ENCODE measurements around the gene ARHGEF7.

Gene ARHGEF7

DNA sequence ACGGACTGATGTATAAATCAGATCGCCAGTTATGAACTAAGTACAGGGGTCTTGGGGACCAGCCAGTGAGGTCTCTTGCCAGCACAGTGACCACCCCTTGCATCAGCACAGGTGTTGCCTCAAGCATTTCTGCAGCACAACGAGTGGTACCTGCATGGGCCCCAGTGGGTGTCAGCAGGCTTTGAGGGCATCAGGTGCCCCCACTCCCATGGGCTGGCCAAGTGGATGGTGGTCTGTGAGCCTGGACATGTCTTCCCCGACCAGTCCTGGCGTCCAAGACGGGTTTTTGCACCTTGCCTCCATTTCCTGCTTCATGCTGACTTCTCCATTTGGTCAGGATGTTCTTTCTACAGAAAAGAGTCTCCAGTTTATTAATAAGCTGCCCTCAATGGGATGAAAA, 22.4 kb upstream of the ARHGEF7 start:
- H3K9me3 Mint-ChIP-seq: no peaks in the 10 kb centered on the region
- no peaks in the 10 kb centered on the region for H3K4me1 Mint-ChIP-seq
- peaks cover 48% of the 10 kb centered on the region for H3K27me3 Mint-ChIP-seq
- H3K27ac Mint-ChIP-seq: no peak overlapping the region
- no peak for ATAC-seq
- H3K4me3 Mint-ChIP-seq: no peak overlapping the region
- H3K36me3 Mint-ChIP-seq: no peaks in the 10 kb centered on the region

DNA sequence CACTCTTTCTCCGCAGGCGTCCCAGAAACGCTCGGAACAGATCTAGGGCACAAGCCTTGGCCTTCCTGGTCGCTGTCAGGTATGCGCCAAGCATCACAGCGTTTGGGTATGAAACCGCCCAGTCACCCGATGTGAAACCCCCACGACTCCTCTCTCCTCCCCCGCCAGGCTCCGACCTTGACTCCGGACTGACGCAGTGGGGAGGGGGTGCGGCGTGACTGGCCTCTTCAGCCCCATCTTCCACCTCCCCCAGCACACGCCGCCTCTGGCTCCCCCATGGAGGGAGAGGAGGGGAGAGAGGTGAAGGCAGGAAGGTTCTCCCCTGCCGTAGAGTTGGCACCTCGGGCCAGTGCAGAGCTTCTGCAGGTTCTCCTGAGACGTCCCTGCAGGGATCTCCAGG, 22.0 kb upstream of the ARHGEF7 start:
- no peak overlapping the region for H3K27ac Mint-ChIP-seq
- no peaks in the 10 kb centered on the region for H3K36me3 Mint-ChIP-seq
- no peak for ATAC-seq
- no peak overlapping the region for H3K4me3 Mint-ChIP-seq
- peaks cover 49% of the 10 kb centered on the region for H3K27me3 Mint-ChIP-seq
- H3K9me3 Mint-ChIP-seq: no peaks in the 10 kb centered on the region
- H3K4me1 Mint-ChIP-seq: no peaks in the 10 kb centered on the region

DNA sequence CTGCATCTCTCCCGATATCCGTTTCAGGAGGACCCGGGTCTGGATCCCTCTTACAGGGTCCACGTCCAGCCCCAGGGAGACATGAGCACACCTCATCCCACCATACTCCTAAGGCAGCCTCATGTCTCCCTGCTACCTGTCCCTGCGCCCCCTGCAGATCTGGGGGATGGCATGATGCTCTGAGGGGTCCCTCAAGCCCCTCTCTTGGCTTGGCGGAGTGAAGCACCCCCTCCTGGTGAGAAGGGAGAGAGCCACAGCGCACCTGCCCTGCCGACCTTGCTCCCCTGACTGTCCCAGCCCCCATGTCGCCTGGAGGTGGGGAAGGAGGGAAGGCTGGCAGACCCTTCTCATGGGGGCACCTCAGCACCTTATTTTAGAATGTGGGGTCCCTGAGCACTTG, 21.5 kb upstream of the ARHGEF7 start:
- no peak for ATAC-seq
- peaks cover 54% of the 10 kb centered on the region for H3K27me3 Mint-ChIP-seq
- H3K27ac Mint-ChIP-seq: no peak overlapping the region

DNA sequence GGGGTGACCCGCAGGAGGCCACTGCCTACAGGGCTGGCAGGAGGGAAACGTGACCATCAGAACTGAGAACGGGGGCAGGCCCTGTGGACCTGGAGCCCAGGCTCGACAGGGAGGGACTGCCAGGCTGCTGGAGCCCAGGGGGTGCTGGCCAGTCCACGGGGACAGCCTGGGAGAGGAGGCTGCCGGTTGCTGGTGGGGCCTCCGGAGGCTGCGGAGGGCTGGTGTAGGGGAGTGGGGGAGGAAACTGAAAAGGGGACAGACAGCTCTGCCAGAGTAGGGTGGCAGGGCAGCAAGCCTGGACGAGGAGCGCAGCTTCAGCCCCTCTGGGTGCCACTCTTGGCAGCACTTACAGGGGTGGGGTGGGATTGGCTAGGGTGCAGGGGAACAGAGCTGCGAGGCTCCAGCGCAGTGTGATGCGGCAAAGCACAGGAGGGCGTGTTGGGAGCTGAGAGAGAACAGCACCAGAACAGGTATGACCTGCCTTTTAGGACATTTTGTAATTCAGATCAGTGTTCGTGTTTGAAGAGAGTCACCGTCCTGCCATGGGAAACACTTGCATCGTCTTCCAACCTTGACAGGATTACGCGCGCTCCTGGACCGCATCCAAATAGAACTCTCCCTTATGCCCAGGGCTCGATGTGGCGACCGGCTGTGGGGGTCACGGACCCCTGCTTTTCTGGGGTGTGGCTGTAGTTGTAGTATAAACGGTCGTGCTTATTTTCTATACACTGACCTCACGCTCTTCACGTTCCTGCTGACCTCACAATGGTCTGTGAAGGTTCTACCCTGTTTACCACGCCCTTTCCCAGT, 19.9 kb upstream of the ARHGEF7 start:
- no peak overlapping the region for H3K4me3 Mint-ChIP-seq
- H3K27ac Mint-ChIP-seq: no peak overlapping the region
- peaks cover 70% of the 10 kb centered on the region for H3K27me3 Mint-ChIP-seq
- H3K9me3 Mint-ChIP-seq: no peaks in the 10 kb centered on the region
- H3K36me3 Mint-ChIP-seq: no peaks in the 10 kb centered on the region
- ATAC-seq: no peak
- no peaks in the 10 kb centered on the region for H3K4me1 Mint-ChIP-seq

More for the DNA sequence above, 21.5 kb upstream of the ARHGEF7 start:
- no peaks in the 10 kb centered on the region for H3K4me1 Mint-ChIP-seq
- no peak overlapping the region for H3K4me3 Mint-ChIP-seq
- no peaks in the 10 kb centered on the region for H3K9me3 Mint-ChIP-seq
- no peaks in the 10 kb centered on the region for H3K36me3 Mint-ChIP-seq

DNA sequence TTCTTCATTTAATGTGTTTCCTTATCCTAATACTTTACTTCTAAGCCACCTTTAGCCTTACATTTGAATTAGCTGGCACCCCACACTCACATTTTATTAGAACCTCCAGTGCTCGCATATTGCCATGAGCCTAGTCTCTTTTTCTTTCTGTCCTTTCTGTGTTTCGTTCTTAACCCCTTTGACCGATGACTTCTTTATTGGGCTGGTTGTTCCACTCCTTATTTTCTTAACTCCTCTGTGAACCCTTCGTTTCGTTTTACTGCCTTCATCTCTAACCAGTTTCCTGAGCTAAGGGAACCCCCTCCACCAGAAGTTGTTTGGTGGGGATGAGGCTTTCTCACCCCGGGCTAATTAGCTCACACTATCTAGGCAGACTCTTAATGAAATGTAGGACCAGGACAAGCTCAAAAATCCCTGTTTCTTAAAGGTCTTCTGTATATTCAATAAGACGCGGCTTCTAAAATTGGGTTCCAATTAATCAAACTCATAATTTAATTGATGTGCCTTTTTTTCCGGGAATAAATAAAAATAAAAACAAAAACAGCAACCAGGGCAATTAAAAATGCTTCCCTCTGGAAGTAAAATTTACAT, 19.1 kb upstream of the ARHGEF7 start:
- H3K4me1 Mint-ChIP-seq: no peaks in the 10 kb centered on the region
- H3K9me3 Mint-ChIP-seq: no peaks in the 10 kb centered on the region
- no peak overlapping the region for H3K4me3 Mint-ChIP-seq
- ATAC-seq: no peak
- no peaks in the 10 kb centered on the region for H3K36me3 Mint-ChIP-seq
- peaks cover 73% of the 10 kb centered on the region for H3K27me3 Mint-ChIP-seq
- no peak overlapping the region for H3K27ac Mint-ChIP-seq

DNA sequence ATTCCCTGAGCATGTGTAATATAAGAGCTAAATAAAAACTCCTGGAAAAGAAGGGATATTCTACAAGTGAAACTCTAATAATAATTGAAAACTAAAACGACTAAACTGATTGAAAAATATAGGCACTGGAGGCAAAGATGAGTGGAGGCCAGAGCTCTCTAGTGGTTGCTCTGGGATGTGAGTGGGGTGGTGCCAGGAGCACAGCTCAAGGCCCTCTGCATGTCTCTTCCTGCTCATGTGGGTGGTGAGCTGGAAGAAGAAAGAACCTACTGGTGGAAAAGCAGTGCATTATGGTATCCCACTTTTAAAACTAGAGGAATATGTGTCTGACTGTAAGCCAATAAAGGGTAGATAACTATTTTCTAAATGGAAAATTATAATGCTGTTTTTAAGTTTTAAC, 15.8 kb upstream of the ARHGEF7 start:
- Mint-ChIP-seq H3K27ac (no peak overlapping the region), H3K4me1 (no peaks in the 10 kb centered on the region), H3K9me3 (peaks cover 14% of the 10 kb centered on the region), H3K36me3 (peaks cover 14% of the 10 kb centered on the region), H3K27me3 (peaks cover 86% of the 10 kb centered on the region), H3K4me3 (no peak overlapping the region)
- ATAC-seq: no peak

DNA sequence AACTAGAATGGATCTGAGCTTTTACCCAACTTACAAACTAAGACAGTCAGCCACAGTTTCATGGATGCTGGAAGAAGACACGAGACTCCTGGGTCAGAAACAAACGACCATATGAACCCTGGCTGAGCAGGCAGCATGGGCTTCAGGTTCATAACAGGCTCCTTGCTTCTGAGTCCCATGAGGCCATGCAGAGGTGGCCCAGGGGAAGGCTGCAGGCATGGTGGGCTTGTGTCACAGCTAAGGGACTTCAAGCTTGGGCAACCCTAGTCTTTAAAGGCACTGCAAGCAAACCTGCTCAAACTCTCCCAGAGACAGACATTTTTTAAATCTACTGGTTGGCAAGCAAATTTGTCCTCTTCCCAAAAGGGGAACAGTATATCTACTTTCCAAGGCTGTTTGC, 5.1 kb upstream of the ARHGEF7 start:
- no peaks in the 10 kb centered on the region for H3K36me3 Mint-ChIP-seq
- H3K27me3 Mint-ChIP-seq: peaks cover 87% of the 10 kb centered on the region
- peaks cover 7% of the 10 kb centered on the region for H3K4me1 Mint-ChIP-seq
- no peak overlapping the region for H3K27ac Mint-ChIP-seq
- no peak overlapping the region for H3K4me3 Mint-ChIP-seq
- H3K9me3 Mint-ChIP-seq: peaks cover 12% of the 10 kb centered on the region
- no peak for ATAC-seq

DNA sequence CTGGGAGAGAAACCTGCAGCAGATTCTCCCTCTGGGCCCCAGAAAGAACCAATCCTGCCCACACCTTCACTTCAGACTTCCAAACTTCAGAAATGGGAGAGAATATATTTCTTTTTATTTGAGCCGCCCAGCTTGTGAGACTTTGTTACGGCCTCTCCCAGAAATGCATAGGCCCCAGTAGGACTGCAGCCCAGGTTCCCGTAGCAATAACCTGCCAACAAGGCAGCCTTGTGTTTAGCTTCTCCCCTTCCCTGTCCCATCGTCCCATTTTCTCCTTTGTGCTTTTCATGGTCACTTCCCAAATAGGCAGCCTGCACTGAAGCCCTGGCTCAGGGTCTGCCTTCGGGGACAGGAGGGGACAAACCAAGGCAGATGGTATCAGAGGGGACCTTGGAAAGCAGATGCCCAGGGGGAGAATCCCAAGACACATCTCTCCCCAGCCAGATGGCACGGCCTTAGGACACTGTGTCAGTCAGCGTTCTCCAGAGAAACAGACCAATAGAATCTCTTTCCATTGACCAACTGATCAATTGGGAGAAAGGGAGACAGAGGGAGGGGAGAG, 3.7 kb upstream of the ARHGEF7 start:
- no peak for ATAC-seq
- no peaks in the 10 kb centered on the region for H3K36me3 Mint-ChIP-seq
- peaks cover 73% of the 10 kb centered on the region for H3K27me3 Mint-ChIP-seq
- peaks cover 7% of the 10 kb centered on the region for H3K4me1 Mint-ChIP-seq
- peaks cover 5% of the 10 kb centered on the region for H3K9me3 Mint-ChIP-seq
- no peak overlapping the region for H3K27ac Mint-ChIP-seq
- H3K4me3 Mint-ChIP-seq: no peak overlapping the region

DNA sequence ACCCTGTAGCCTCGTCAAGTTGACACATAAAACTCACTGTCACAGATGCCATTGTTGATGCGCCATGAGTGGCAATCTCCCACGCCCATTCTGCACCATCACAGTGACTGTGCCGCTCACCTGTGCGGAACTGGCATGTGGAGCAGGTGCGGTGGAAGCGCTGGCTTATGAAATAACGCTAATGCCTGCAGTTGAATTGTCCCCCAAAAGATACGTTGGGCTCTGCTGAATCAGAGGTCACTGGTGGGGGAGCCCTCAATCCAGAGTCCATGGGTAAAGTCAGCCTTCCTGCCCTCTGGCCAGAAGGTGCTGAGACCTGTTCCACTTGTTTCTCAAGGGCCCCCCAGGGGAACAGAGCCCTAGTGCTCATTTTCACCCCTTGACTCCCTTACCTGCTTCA, 2.9 kb upstream of the ARHGEF7 start:
- ATAC-seq: no peak
- no peak overlapping the region for H3K4me3 Mint-ChIP-seq
- H3K27ac Mint-ChIP-seq: no peak overlapping the region
- peaks cover 7% of the 10 kb centered on the region for H3K4me1 Mint-ChIP-seq
- H3K9me3 Mint-ChIP-seq: peaks cover 3% of the 10 kb centered on the region
- H3K27me3 Mint-ChIP-seq: peaks cover 67% of the 10 kb centered on the region
- H3K36me3 Mint-ChIP-seq: no peaks in the 10 kb centered on the region

DNA sequence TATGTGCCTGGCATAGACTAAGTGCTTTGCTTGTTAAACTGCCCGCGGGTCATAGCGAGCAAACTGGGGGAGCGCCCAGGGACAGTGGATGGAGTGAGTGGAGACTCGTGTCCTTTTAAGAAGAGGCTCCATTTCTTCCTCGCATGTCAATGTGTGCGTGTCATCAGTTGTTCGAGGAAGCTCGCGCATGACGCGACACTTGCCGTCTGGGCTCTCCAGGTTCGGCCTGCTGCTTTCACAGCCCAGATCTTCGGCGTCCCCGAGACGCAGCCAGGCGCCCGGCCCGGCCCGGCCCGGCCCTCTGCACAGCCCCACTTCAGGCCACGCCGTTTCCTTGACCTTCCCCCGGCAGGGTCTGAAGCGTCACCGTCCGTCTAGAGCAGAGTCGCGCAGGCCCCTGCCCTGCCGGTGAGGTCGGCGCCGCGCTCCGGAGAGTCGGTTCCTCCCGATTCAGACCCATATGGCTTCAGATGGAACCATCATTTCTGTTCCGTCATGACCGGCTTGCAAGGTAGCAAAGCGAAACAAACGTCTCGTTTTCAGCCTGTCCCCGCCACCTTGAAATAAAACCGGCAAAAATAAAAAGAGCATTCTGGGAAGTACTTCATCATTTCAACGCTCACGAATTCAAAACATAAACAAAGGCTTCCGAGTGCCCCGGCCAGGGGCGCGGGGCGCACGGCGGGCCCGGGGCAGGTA, 599 bp upstream of the ARHGEF7 start:
- peak overlapping the region; percentile 82 for H3K4me3 Mint-ChIP-seq
- peaks cover 7% of the 10 kb centered on the region for H3K4me1 Mint-ChIP-seq
- H3K9me3 Mint-ChIP-seq: no peaks in the 10 kb centered on the region
- H3K27me3 Mint-ChIP-seq: peaks cover 73% of the 10 kb centered on the region
- H3K27ac Mint-ChIP-seq: peak overlapping the region; percentile 14
- ATAC-seq: peak; percentile 53
- no peaks in the 10 kb centered on the region for H3K36me3 Mint-ChIP-seq

DNA sequence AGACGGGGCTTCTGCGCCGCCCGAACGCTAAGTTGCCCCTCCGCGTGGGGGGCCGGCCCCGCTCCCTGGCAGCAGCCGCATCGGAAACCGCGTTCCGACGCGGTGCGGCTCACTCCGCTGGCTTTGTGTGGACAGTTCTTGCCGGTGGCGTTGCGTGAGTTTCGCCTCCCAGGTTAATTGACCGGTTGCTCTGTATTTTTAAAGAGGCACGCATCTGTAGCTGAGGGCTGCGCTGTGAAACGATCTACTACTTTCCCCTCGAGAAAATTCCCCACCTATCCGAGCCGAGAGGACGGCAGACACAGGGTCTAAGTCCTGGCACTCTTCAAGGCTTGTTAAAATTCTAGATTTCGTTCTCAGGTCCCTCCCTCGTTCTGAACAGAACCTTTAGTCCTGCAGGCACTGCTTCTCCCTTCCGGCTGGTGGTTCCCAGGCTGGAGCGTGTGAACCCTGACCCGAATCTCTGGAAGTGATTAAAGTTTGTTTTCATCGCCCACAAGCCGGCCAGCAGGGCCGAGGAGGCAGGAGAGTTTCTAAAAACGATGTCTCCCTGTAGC, 933 bp downstream of the ARHGEF7 start:
- Mint-ChIP-seq H3K36me3 (no peaks in the 10 kb centered on the region), H3K4me1 (peaks cover 7% of the 10 kb centered on the region), H3K9me3 (no peaks in the 10 kb centered on the region), H3K27me3 (peaks cover 58% of the 10 kb centered on the region), H3K27ac (no peak overlapping the region), H3K4me3 (peak overlapping the region; percentile 72)
- no peak for ATAC-seq

DNA sequence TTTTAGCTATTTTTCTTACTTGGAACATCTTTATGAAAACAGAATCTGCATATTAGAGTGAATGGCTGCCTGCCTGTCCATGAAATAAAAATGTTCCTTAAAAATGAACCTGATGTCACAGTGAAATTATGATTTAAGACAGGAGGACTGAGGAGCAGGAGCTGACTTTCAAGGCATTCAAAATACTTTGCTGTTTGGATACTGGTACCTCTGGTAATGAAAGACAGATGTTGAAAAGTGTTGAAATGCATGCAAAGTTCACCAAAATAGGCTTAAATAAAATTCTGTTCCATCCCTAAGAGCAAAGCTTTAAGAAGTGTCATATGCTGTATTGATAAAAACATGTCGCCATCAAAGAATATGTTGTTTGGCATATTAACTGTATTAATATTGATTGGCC, 1.7 kb downstream of the ARHGEF7 start:
- Mint-ChIP-seq H3K27ac (no peak overlapping the region), H3K27me3 (peaks cover 50% of the 10 kb centered on the region), H3K4me1 (peaks cover 7% of the 10 kb centered on the region), H3K36me3 (no peaks in the 10 kb centered on the region), H3K9me3 (no peaks in the 10 kb centered on the region), H3K4me3 (no peak overlapping the region)
- no peak for ATAC-seq

DNA sequence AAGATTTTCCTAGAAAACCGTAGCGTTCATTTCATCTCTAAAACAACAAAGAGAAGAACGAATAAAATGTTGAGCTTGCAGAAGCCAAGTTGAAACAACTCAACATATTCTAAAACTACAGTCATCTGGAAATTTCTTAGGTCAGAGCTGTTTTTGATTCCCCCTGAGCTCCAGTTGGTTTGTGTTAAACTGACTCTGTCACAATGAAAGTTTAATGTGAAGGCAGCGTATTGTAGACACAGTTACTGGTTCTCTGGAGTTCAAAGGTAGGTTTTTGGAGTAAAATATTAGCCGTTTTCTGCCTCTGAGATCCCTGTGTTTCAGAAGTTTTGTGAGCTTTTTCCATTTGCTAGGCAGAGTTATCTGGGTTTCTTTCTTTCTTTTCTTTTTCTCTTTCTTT, 2.2 kb downstream of the ARHGEF7 start:
- H3K4me1 Mint-ChIP-seq: peaks cover 7% of the 10 kb centered on the region
- H3K27ac Mint-ChIP-seq: no peak overlapping the region
- H3K36me3 Mint-ChIP-seq: no peaks in the 10 kb centered on the region
- ATAC-seq: no peak
- H3K27me3 Mint-ChIP-seq: peaks cover 45% of the 10 kb centered on the region
- H3K9me3 Mint-ChIP-seq: no peaks in the 10 kb centered on the region
- no peak overlapping the region for H3K4me3 Mint-ChIP-seq

DNA sequence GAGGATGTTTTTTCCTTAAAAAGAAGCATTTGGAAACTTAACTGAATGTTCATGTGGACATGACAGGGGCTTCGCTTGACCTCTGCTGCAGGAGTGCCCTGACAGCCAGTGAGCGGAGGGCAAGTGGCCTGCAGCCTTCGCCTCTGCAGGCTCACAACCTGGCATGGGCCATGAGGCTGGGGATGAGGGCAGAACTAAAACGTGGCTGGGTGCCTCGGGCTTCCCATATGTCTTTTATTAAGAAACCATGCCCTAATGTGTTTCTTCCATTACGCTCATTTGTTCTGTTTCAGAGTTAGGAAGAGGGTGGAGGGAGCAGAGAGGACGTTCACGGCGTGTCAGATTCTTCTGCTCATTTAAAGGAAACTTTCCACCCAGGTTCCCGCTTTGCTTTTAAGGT, 2.9 kb downstream of the ARHGEF7 start:
- Mint-ChIP-seq H3K36me3 (no peaks in the 10 kb centered on the region), H3K27ac (no peak overlapping the region), H3K9me3 (no peaks in the 10 kb centered on the region), H3K4me1 (peaks cover 7% of the 10 kb centered on the region), H3K27me3 (peaks cover 39% of the 10 kb centered on the region), H3K4me3 (no peak overlapping the region)
- ATAC-seq: no peak

DNA sequence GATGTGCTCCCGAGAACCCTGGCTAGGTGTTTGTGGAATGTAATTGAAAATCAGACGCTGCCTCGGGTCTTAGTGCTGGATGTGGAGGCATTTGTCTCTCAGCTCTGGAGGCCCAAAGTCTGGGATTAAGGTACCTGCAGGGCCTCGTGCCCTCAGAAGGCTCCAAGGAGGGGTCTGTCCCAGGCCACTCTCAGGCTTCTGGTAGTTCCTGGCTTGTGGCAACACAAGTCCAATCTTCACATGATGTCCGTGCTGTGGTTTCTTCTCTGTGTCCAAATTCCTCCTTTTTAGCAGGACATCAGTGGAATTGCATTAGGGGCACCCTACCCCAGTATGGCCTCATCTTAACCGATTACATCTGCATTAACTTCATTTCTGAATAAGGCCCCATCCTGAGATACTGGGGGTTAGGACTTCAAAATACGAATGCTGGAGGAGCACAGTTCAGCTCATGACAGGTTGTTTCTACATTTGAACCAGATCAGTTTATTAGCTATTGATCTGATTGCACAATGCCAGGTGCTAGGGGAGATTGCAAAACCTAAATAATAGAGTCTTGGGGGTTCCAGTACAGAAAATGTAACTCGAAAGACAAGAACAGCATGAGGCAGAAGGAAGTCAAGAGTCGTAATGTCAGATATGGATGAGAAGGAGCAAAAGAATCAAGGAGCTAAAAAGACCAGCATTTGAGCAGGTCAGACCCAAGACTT, 3.9 kb downstream of the ARHGEF7 start:
- Mint-ChIP-seq H3K27me3 (peaks cover 34% of the 10 kb centered on the region), H3K4me3 (no peak overlapping the region)

More for the DNA sequence above, 3.9 kb downstream of the ARHGEF7 start:
- Mint-ChIP-seq H3K27ac (no peak overlapping the region), H3K4me1 (peaks cover 6% of the 10 kb centered on the region), H3K9me3 (no peaks in the 10 kb centered on the region), H3K36me3 (no peaks in the 10 kb centered on the region)
- no peak for ATAC-seq

All from stimulated activated memory B cell treated with anti-CD40 and anti-IgM and Interleukin-4, amounts not matched to agents 10 μg/mL and 1 μg/mL and 100 μg/mL, for 72 hours (primary cell).